GM21447 (cell line): ENCODE data around the gene GZMA.
"Not testable (repeated sequence)": the region's sequence is repeated elsewhere in the genome, so short reads cannot be mapped to it uniquely, and the experiment has no call there.

Experiments used
- ATAC-seq: cut with Tn5 transposase; IDR thresholded peaks from one replicate; pipeline ENCODE4 v1.9.1; 2021; ENCODE audit not compliant: unreplicated experiment

The GZMA gene

GRCh38 chr5:55102348-55102747, at the start of gene GZMA:
Gene GZMA, plus strand, starts transcription at chr5:55102646. Its CDS starts 37 bp downstream, at chr5:55102683.
- ATAC-seq: no peak

- no peak for ATAC-seq
Observed at GRCh38 chr5:55055183-55055582, 47.3 kb upstream of the GZMA start.

GRCh38 chr5:55062039-55062779, 40.2 kb upstream of the GZMA start:
- no peak for ATAC-seq

- ATAC-seq: no peak
Observed at GRCh38 chr5:55063220-55063863, 39.1 kb upstream of the GZMA start.

- ATAC-seq: no peak
Observed at GRCh38 chr5:55063899-55064298, 38.5 kb upstream of the GZMA start.

- no peak for ATAC-seq
Observed at GRCh38 chr5:55064523-55064922, 37.9 kb upstream of the GZMA start.

GRCh38 chr5:55066277-55066676, 36.2 kb upstream of the GZMA start:
- no peak for ATAC-seq

GRCh38 chr5:55070968-55071367, 31.5 kb upstream of the GZMA start:
- no peak for ATAC-seq

- ATAC-seq: no peak
Observed at GRCh38 chr5:55071413-55071812, 31.0 kb upstream of the GZMA start.

- ATAC-seq: no peak
Observed at GRCh38 chr5:55072666-55073065, 29.8 kb upstream of the GZMA start.

GRCh38 chr5:55073211-55073610, 29.2 kb upstream of the GZMA start:
- no peak for ATAC-seq

- ATAC-seq: no peak
Observed at GRCh38 chr5:55081541-55081940, 20.9 kb upstream of the GZMA start.

GRCh38 chr5:55089301-55089700, 13.1 kb upstream of the GZMA start:
- ATAC-seq: not testable (repeated sequence)

GRCh38 chr5:55091011-55091410, 11.4 kb upstream of the GZMA start:
- ATAC-seq: not testable (repeated sequence)

GRCh38 chr5:55096182-55096581, 6.3 kb upstream of the GZMA start:
- no peak for ATAC-seq

GRCh38 chr5:55096861-55097260, 5.6 kb upstream of the GZMA start:
- no peak for ATAC-seq

- ATAC-seq: not testable (repeated sequence)
Observed at GRCh38 chr5:55101148-55101547, 1.3 kb upstream of the GZMA start.

- ATAC-seq: no peak
Observed at GRCh38 chr5:55101556-55102276, 730 bp upstream of the GZMA start.

GRCh38 chr5:55104036-55104772, 1.8 kb downstream of the GZMA start:
- no peak for ATAC-seq

GRCh38 chr5:55104946-55105701, 2.7 kb downstream of the GZMA start:
- no peak for ATAC-seq

- not testable (repeated sequence) for ATAC-seq
Observed at GRCh38 chr5:55105976-55106375, 3.5 kb downstream of the GZMA start.
